ENCODE data around the gene OR1F1. TPM values are rescaled to one million over a fixed set of nuclear protein-coding genes. Genes with fewer than 3 reads are reported as not detected.

The OR1F1 gene
- total RNA-seq, 1 donor from 2014 or later: not detected

GRCh38 chr16:3248596-3248995 is 60.6 kb downstream of the OR1F1 start:
- no peak for DNase-seq (ENCODE audit: low read depth in 2 of 2)

GRCh38 chr16:3249020-3249419 is 61.0 kb downstream of the OR1F1 start:
- no peak for DNase-seq (ENCODE audit: low read depth in 2 of 2)

GRCh38 chr16:3249451-3249850 is 61.4 kb downstream of the OR1F1 start:
- DNase-seq (ENCODE audit: low read depth in 2 of 2): no peak

- DNase-seq (ENCODE audit: low read depth in 2 of 2): no peak
These were observed 65.0 kb downstream of the OR1F1 start for GRCh38 chr16:3252967-3253366.

GRCh38 chr16:3254309-3254708 is 66.3 kb downstream of the OR1F1 start:
- DNase-seq (ENCODE audit: low read depth in 2 of 2): no peak

Other genes starting within 250 kb of the OR1F1 start
- not detected in 2 replicates for gene KREMEN2, start 223.9 kb upstream of the OR1F1 start, total RNA-seq
- gene PAQR4, start 218.9 kb upstream of the OR1F1 start, total RNA-seq: 4.8 and 7.4 TPM in 2 replicates
- gene PKMYT1, start 207.8 kb upstream of the OR1F1 start, total RNA-seq: 2.5 and 3.6 TPM in 2 replicates
- gene CLDN9, start 175.3 kb upstream of the OR1F1 start, total RNA-seq: not detected in 2 replicates
- gene CLDN6, start 170.0 kb upstream of the OR1F1 start, total RNA-seq: not detected in 2 replicates
- gene TNFRSF12A, start 167.8 kb upstream of the OR1F1 start, total RNA-seq: 39.8 and 50.3 TPM in 2 replicates
- 3.1 and 4.4 TPM in 2 replicates for gene HCFC1R1, start 164.3 kb upstream of the OR1F1 start, total RNA-seq
- gene THOC6, start 164.2 kb upstream of the OR1F1 start, total RNA-seq: 22.2 and 24.3 TPM in 2 replicates
- not detected in 2 replicates for gene BICDL2, start 151.3 kb upstream of the OR1F1 start, total RNA-seq
- under 0.01 and 0.13 TPM in 2 replicates for gene MMP25, start 141.6 kb upstream of the OR1F1 start, total RNA-seq
- 52.0 and 53.5 TPM in 2 replicates for gene IL32, start 122.6 kb upstream of the OR1F1 start, total RNA-seq
- gene ZSCAN10, start 88.9 kb upstream of the OR1F1 start, total RNA-seq: not detected in 2 replicates
- 14.9 and 17.2 TPM in 2 replicates for gene ZNF205, start 75.6 kb upstream of the OR1F1 start, total RNA-seq
- 2.8 and 5.4 TPM in 2 replicates for gene ZNF213, start 53.2 kb upstream of the OR1F1 start, total RNA-seq
- gene ZNF200, start 47.0 kb downstream of the OR1F1 start, total RNA-seq: 8.2 and 9.4 TPM in 2 replicates
- gene MEFV, start 68.4 kb downstream of the OR1F1 start, total RNA-seq: under 0.01 TPM in 1 of 2 replicates, not detected in the other
- 31.2 and 46.8 TPM in 2 replicates for gene ZNF263, start 95.3 kb downstream of the OR1F1 start, total RNA-seq
- 2.8 and 2.9 TPM in 2 replicates for gene TIGD7, start 117.2 kb downstream of the OR1F1 start, total RNA-seq
- gene ZNF75A, start 117.3 kb downstream of the OR1F1 start, total RNA-seq: 10.1 and 13.7 TPM in 2 replicates
- gene OR2C1, start 167.7 kb downstream of the OR1F1 start, total RNA-seq: under 0.01 TPM in 1 of 2 replicates, not detected in the other
- 7.4 and 10.9 TPM in 2 replicates for gene ZSCAN32, start 212.8 kb downstream of the OR1F1 start, total RNA-seq
- gene ZNF174, start 213.0 kb downstream of the OR1F1 start, total RNA-seq: 5.0 and 7.1 TPM in 2 replicates

Data from dermis microvascular lymphatic vessel endothelial cell (primary cell).